Esophagus (tissue), 2 donors: ENCODE results near the gene GIT2. TPM values are rescaled to one million over a fixed set of nuclear protein-coding genes. Genes with fewer than 3 reads are reported as not detected.
"Not testable (repeated sequence)": the region's sequence is repeated elsewhere in the genome, so short reads cannot be mapped to it uniquely, and the experiment has no call there.

Experiments
- H3K27ac ChIP-seq, 2 donors: one replicate each; pipeline ENCODE4 v1.5.1; 2013; ENCODE audit warnings: low read depth in 2 of 2, mild to moderate bottlenecking in 2 of 2, inconsistent platforms in 1 of 2, low read length in 1 of 2, moderate library complexity in 1 of 2
- H3K27me3 ChIP-seq, 2 donors: one replicate each; pipeline ENCODE4 v1.6.1; 2013; ENCODE audit warnings: low read length in 2 of 2, control low read depth in 1 of 2, mild to moderate bottlenecking in 1 of 2; ENCODE audit not compliant: insufficient read depth in 2 of 2, control insufficient read depth in 1 of 2
- H3K36me3 ChIP-seq, 2 donors: one replicate each; pipeline ENCODE4 v1.6.1; 2013; ENCODE audit warnings: low read length in 1 of 2; ENCODE audit not compliant: control insufficient read depth in 2 of 2, insufficient read depth in 2 of 2
- H3K4me1 ChIP-seq, 2 donors: one replicate each; pipeline ENCODE4 v1.6.1; 2013; ENCODE audit warnings: low read length in 1 of 2; ENCODE audit not compliant: control insufficient read depth in 2 of 2, insufficient read depth in 2 of 2
- H3K4me3 ChIP-seq, 2 donors: one replicate each; pipeline ENCODE4 v1.5.1; 2013; ENCODE audit warnings: low read length in 2 of 2, mild to moderate bottlenecking in 2 of 2, low read depth in 1 of 2, moderate library complexity in 1 of 2
- H3K9me3 ChIP-seq, 2 donors: one replicate each; pipeline ENCODE4 v1.6.1; 2013; ENCODE audit warnings: mild to moderate bottlenecking in 2 of 2, low read depth in 1 of 2, low read length in 1 of 2, moderate library complexity in 1 of 2; ENCODE audit not compliant: control insufficient read depth in 2 of 2, insufficient read depth in 1 of 2
- WGBS, 2 donors: extraction: QIAGEN DNeasy Blood & Tissue Kit; methylation state at CpG; one replicate each; pipeline ENCODE4 v1.1.7; 2013; 5-methylcytosine and 5-hydroxymethylcytosine counted together
- polyA plus RNA-seq, 2 donors: library from polyadenylated mRNA; stranded (reverse); fragments of 200-250 nt; gene quantifications; one replicate each; pipeline ENCODE4 v1.2.3, GENCODE V29; 2013
- donor health status: healthy with polysubstance abuse.
- donor health status: Bipolar disorder and iron deficiency.

GIT2 gene
- polyA plus RNA-seq, 2 donors, result 7.4 to 10.6 TPM

GRCh38 chr12:110028323-110028722 lies 32.2 kb upstream of the GIT2 start:
- peaks cover 5 to 11% of the 10 kb centered on the region in 2 donors for H3K36me3 ChIP-seq
- H3K4me3 ChIP-seq, result no peak overlapping the region
- H3K4me1 ChIP-seq, result no peaks in the 10 kb centered on the region
- H3K9me3 ChIP-seq, result no peaks in the 10 kb centered on the region
- no peaks in the 10 kb centered on the region for H3K27me3 ChIP-seq
- WGBS, 2 donors, result 80 to 83% methylated on average over 6 of the region's 6 CpGs
- H3K27ac ChIP-seq, result no peak overlapping the region

- no peaks in the 10 kb centered on the region for H3K4me1 ChIP-seq
- peaks cover 15 to 19% of the 10 kb centered on the region in 2 donors for H3K36me3 ChIP-seq
- H3K9me3 ChIP-seq, result no peaks in the 10 kb centered on the region
- no peak overlapping the region for H3K27ac ChIP-seq
- no peak overlapping the region for H3K4me3 ChIP-seq
- WGBS, 2 donors, result 81 to 90% methylated on average over 2 of the region's 2 CpGs
- H3K27me3 ChIP-seq, result no peaks in the 10 kb centered on the region
These were observed 27.9 kb upstream of the GIT2 start for GRCh38 chr12:110024051-110024450.

GRCh38 chr12:110023059-110023980 lies 27.2 kb upstream of the GIT2 start:
- H3K4me3 ChIP-seq, result no peak overlapping the region
- peak overlapping the region in 1 of 2 donors; percentile 38 for H3K27ac ChIP-seq
- no peaks in the 10 kb centered on the region for H3K27me3 ChIP-seq
- H3K4me1 ChIP-seq, result no peaks in the 10 kb centered on the region
- 69 to 80% methylated on average over 5 of the region's 5 CpGs for WGBS, 2 donors
- peaks cover 16 to 21% of the 10 kb centered on the region in 2 donors for H3K36me3 ChIP-seq
- no peaks in the 10 kb centered on the region for H3K9me3 ChIP-seq

- H3K27me3 ChIP-seq, result no peaks in the 10 kb centered on the region
- H3K36me3 ChIP-seq, result peaks cover 15 to 16% of the 10 kb centered on the region in 2 donors
- no peak overlapping the region for H3K27ac ChIP-seq
- 84 to 88% methylated on average over 4 of the region's 4 CpGs for WGBS, 2 donors
- H3K9me3 ChIP-seq, result no peaks in the 10 kb centered on the region
- no peaks in the 10 kb centered on the region for H3K4me1 ChIP-seq
- no peak overlapping the region for H3K4me3 ChIP-seq
These were observed 24.8 kb upstream of the GIT2 start for GRCh38 chr12:110020956-110021355.

- no peaks in the 10 kb centered on the region for H3K9me3 ChIP-seq
- H3K27ac ChIP-seq, result no peak overlapping the region
- H3K27me3 ChIP-seq, result no peaks in the 10 kb centered on the region
- no peak overlapping the region for H3K4me3 ChIP-seq
- WGBS, 2 donors, result 67 to 82% methylated on average over 2 of the region's 2 CpGs
- no peaks in the 10 kb centered on the region for H3K4me1 ChIP-seq
- peaks cover 8 to 18% of the 10 kb centered on the region in 2 donors for H3K36me3 ChIP-seq
These were observed 19.0 kb upstream of the GIT2 start for GRCh38 chr12:110015132-110015531.

- Histone ChIP-seq H3K27me3 (no peaks in the 10 kb centered on the region), H3K4me3 (no peak overlapping the region), H3K36me3 (peaks cover 0 to 8% of the 10 kb centered on the region in 2 donors), H3K4me1 (no peaks in the 10 kb centered on the region), H3K27ac (no peak overlapping the region), H3K9me3 (no peaks in the 10 kb centered on the region)
- WGBS, 2 donors, result 79 to 80% methylated on average over 4 of the region's 4 CpGs
These were observed 16.5 kb upstream of the GIT2 start for GRCh38 chr12:110012659-110013058.

GRCh38 chr12:110012137-110012536 lies 16.0 kb upstream of the GIT2 start:
- H3K4me3 ChIP-seq, result no peak overlapping the region
- H3K4me1 ChIP-seq, result no peaks in the 10 kb centered on the region
- H3K36me3 ChIP-seq, result peaks cover 0 to 8% of the 10 kb centered on the region in 2 donors
- 81 to 84% methylated on average over 6 of the region's 6 CpGs for WGBS, 2 donors
- no peaks in the 10 kb centered on the region for H3K27me3 ChIP-seq
- no peak overlapping the region for H3K27ac ChIP-seq
- no peaks in the 10 kb centered on the region for H3K9me3 ChIP-seq

- H3K27ac ChIP-seq, result no peak overlapping the region
- no peaks in the 10 kb centered on the region for H3K27me3 ChIP-seq
- WGBS, 2 donors, result 82 to 88% methylated on average over 13 of the region's 13 CpGs
These were observed 14.9 kb upstream of the GIT2 start for GRCh38 chr12:110010853-110011723.

GRCh38 chr12:110008681-110009398 lies 12.7 kb upstream of the GIT2 start:
- H3K4me1 ChIP-seq, H3K27me3 ChIP-seq, H3K36me3 ChIP-seq, H3K9me3 ChIP-seq, H3K27ac ChIP-seq, H3K4me3 ChIP-seq: not testable (repeated sequence)
- WGBS, 2 donors, result 87 to 91% methylated on average over 15 of the region's 15 CpGs

More at GRCh38 chr12:110010853-110011723, 14.9 kb upstream of the GIT2 start:
- H3K4me3 ChIP-seq, result no peak overlapping the region
- no peaks in the 10 kb centered on the region for H3K4me1 ChIP-seq
- H3K36me3 ChIP-seq, result peaks cover 0 to 8% of the 10 kb centered on the region in 2 donors
- no peaks in the 10 kb centered on the region for H3K9me3 ChIP-seq
